NT2/D1 (cell line): ENCODE data around the gene ADCY3.

Experiments
- SUZ12 ChIP-seq: IDR thresholded peaks from 2 replicates; pipeline ENCODE4 v1.6.1; 2011; ENCODE audit not compliant: insufficient read length, insufficient read depth; ENCODE audit errors: extremely low read depth
- YY1 ChIP-seq: IDR thresholded peaks from 2 replicates; pipeline ENCODE4 v1.6.1; 2011; ENCODE audit not compliant: insufficient read length, insufficient read depth
- ZNF274 ChIP-seq: IDR thresholded peaks from 2 replicates; pipeline ENCODE4 v1.6.1; 2011; ENCODE audit warnings: mild to moderate bottlenecking, low read depth, low read length

DNA sequence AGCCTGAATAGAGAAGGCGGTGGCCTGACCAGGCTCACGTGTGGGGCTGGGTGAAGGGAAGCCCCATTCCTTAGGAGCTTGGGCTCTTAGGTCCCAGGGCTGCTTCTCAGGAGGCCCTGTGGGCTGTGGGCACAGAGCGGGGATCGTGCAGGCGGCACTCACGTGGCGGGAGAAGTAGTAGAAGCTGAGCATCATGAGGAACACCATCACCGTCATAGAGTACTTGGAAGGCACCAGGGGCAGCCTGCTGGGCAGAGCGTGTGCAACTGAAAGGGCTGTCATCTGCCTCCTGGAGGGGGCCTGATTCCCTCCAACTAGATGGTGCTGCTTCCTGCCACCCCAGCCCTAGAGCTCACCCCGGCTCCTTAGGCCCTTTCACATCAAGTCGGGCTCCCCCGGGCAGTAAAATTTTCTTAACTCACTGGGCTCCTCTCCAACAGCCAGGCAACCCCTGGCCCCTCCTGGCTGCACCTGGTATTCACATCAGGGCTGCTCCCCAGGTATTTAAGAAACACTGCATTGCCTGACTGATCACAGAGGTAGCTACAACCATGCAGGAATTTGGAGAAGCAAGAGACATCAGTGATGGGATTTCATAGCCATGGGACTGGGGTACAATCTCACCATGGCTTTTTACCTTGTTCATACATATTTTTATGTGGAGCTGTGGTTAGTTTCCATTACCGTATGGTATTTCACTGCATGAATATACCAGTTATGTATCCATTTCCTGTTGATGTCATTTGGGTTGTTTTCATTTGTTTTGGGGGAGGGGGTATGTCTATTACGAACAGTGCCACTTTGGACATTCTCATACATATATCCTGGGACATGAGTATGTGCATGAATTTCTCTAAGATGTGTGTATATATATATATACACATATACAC is 93.9 kb downstream of the ADCY3 start:
- TF ChIP-seq YY1 (no peak), ZNF274 (no peak), SUZ12 (no peak)
